ENCODE results near the gene KRT37. TPM values are rescaled to one million over a fixed set of nuclear protein-coding genes. Genes with fewer than 3 reads are reported as not detected.

KRT37 gene
- total RNA-seq, 1 donor from 2014 or later: not detected

GRCh38 chr17:41413982-41414381, 10.4 kb downstream of the KRT37 start:
- Histone ChIP-seq H3K36me3 (no peaks in the 10 kb centered on the region), H3K9me3 (no peaks in the 10 kb centered on the region), H3K4me1 (peaks cover 43% of the 10 kb centered on the region), H3K27ac (peak overlapping the region; percentile 68), H3K27me3 (no peaks in the 10 kb centered on the region), H3K4me3 (no peak overlapping the region)
- no peak for TF ChIP-seq CTCF (IDR thresholded peaks at IDR 0.05)
- no peak for TF ChIP-seq POLR2A (IDR thresholded peaks at IDR 0.05)
- TF ChIP-seq POLR2AphosphoS5 (IDR thresholded peaks at IDR 0.05; ENCODE audit: insufficient read depth in 1 of 2, low read depth in 1 of 2): no peak
- DNase-seq (ENCODE audit: extremely low spot score in 2 of 2): no peak
- intact Hi-C loops (cut with DNase I): no loop called here

- no peaks in the 10 kb centered on the region for H3K27me3 ChIP-seq
- no peak overlapping the region for H3K27ac ChIP-seq
- intact Hi-C loops (cut with DNase I): no loop called here
- no peaks in the 10 kb centered on the region for H3K9me3 ChIP-seq
- H3K4me1 ChIP-seq: peaks cover 37% of the 10 kb centered on the region
- TF ChIP-seq CTCF (IDR thresholded peaks at IDR 0.05) (no peak), POLR2A (IDR thresholded peaks at IDR 0.05) (no peak), POLR2AphosphoS5 (IDR thresholded peaks at IDR 0.05; ENCODE audit: insufficient read depth in 1 of 2, low read depth in 1 of 2) (no peak)
- no peak overlapping the region for H3K4me3 ChIP-seq
- H3K36me3 ChIP-seq: no peaks in the 10 kb centered on the region
- no peak for DNase-seq (ENCODE audit: extremely low spot score in 2 of 2)
Measured at GRCh38 chr17:41413353-41413957, 10.9 kb downstream of the KRT37 start.

GRCh38 chr17:41411072-41411840, 13.1 kb downstream of the KRT37 start:
- intact Hi-C loops (cut with DNase I): no loop called here
- H3K36me3 ChIP-seq: no peaks in the 10 kb centered on the region
- H3K27ac ChIP-seq: no peak overlapping the region
- no peak overlapping the region for H3K4me3 ChIP-seq
- no peaks in the 10 kb centered on the region for H3K9me3 ChIP-seq
- H3K27me3 ChIP-seq: no peaks in the 10 kb centered on the region
- DNase-seq (ENCODE audit: extremely low spot score in 2 of 2): no peak
- TF ChIP-seq CTCF (IDR thresholded peaks at IDR 0.05) (no peak), POLR2A (IDR thresholded peaks at IDR 0.05) (no peak), POLR2AphosphoS5 (IDR thresholded peaks at IDR 0.05; ENCODE audit: insufficient read depth in 1 of 2, low read depth in 1 of 2) (no peak)
- H3K4me1 ChIP-seq: peaks cover 15% of the 10 kb centered on the region

- H3K9me3 ChIP-seq: no peaks in the 10 kb centered on the region
- peaks cover 28% of the 10 kb centered on the region for H3K4me1 ChIP-seq
- no peak overlapping the region for H3K27ac ChIP-seq
- no peak for DNase-seq (ENCODE audit: extremely low spot score in 2 of 2)
- no peak overlapping the region for H3K4me3 ChIP-seq
- H3K36me3 ChIP-seq: no peaks in the 10 kb centered on the region
- no peak for TF ChIP-seq POLR2A (IDR thresholded peaks at IDR 0.05)
- TF ChIP-seq POLR2AphosphoS5 (IDR thresholded peaks at IDR 0.05; ENCODE audit: insufficient read depth in 1 of 2, low read depth in 1 of 2): no peak
- no peak for TF ChIP-seq CTCF (IDR thresholded peaks at IDR 0.05)
- H3K27me3 ChIP-seq: no peaks in the 10 kb centered on the region
- intact Hi-C loops (cut with DNase I): no loop called here
Measured at GRCh38 chr17:41407226-41407625, 17.2 kb downstream of the KRT37 start.

GRCh38 chr17:41406205-41406604, 18.2 kb downstream of the KRT37 start:
- DNase-seq (ENCODE audit: extremely low spot score in 2 of 2): no peak

More at GRCh38 chr17:41406205-41406604, 18.2 kb downstream of the KRT37 start:
- Histone ChIP-seq H3K27me3 (no peaks in the 10 kb centered on the region), H3K4me3 (no peak overlapping the region), H3K27ac (no peak overlapping the region), H3K4me1 (peaks cover 33% of the 10 kb centered on the region), H3K36me3 (no peaks in the 10 kb centered on the region), H3K9me3 (no peaks in the 10 kb centered on the region)
- no peak for TF ChIP-seq POLR2A (IDR thresholded peaks at IDR 0.05)
- intact Hi-C loops (cut with DNase I): no loop called here
